Dermis blood vessel endothelial cell (primary cell): ENCODE measurements around the gene SIGLEC6. TPM values are rescaled to one million over a fixed set of nuclear protein-coding genes. Genes with fewer than 3 reads are reported as not detected.
A peak's percentile ranks its signal among the peaks of the same experiment; 100 is the strongest.

ENCODE experiments used
- DNase-seq: peaks from one replicate; pipeline ENCODE4 v3.0.0; 2010
- total RNA-seq: library from RNA; depleted of rRNA; stranded (reverse); fragments of >200 nt; gene quantifications from 2 replicates; pipeline ENCODE4 v1.2.3, GENCODE V29; 2014

Gene SIGLEC6
- total RNA-seq, 1 donor from 2014 or later = not detected

DNA sequence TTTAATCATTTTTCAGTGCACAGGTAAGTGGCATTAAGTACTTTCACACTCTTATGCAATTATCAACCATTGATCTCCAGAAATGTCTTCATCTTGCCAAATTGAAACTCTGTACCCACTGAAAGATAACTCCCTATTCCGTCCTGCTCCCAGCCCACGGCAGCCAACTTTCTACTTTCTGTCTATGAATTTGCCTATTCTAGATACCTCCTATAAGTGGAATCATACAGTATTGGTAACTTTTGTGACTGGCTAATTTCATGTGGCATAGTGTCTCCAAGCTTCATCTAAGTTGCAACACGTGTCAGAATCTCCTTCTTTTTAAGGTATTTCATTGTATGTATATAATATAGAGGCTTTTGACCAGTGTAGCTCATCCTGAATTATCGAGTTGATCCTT lies 58.9 kb downstream of the SIGLEC6 start:
- no peak for DNase-seq

- DNase-seq = peak; percentile 3
These were observed 59.9 kb downstream of the SIGLEC6 start for GRCh38 chr19:51471527-51471926.

GRCh38 chr19:51470966-51471365 lies 60.5 kb downstream of the SIGLEC6 start:
- no peak for DNase-seq

DNA sequence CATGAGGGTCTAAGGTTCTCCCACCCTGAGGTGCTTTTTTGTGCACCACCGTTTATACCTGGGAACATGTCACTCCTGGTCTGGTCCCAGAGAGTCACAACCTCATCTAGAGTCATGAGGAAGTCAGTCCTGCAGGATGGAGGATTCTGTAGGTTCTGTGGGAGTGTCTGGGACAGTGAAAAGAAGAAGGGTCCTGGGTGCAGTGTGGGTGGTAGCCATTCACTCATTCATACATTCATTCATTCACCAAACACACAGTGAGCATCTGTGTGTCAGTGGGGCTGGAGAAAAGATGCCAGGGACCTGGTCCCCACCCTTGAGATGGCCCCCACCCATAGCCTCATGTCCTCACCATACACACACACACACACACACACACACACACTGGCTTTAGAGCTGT lies 61.8 kb downstream of the SIGLEC6 start:
- DNase-seq = no peak

DNA sequence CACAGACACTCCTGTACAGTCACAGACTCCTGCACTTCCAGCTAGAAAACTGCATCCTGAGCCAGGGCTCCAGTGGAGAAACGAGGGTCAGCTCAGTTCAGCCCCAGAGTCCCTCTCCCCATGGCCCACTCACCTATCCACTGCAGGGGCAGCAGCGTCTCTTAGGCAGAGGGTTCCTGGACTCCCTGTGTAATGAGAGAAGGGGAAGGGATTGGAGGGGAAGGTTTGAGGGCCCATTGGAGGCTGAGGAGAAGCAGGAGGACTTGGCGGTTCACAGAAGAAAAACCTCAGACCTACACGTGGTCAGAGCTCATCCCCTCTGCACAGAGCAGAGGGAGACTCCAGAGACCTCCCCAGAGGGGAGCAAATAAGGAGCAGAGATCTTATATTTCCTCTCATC lies 62.3 kb downstream of the SIGLEC6 start:
- no peak for DNase-seq

GRCh38 chr19:51468545-51468920 lies 62.9 kb downstream of the SIGLEC6 start:
- no peak for DNase-seq

DNA sequence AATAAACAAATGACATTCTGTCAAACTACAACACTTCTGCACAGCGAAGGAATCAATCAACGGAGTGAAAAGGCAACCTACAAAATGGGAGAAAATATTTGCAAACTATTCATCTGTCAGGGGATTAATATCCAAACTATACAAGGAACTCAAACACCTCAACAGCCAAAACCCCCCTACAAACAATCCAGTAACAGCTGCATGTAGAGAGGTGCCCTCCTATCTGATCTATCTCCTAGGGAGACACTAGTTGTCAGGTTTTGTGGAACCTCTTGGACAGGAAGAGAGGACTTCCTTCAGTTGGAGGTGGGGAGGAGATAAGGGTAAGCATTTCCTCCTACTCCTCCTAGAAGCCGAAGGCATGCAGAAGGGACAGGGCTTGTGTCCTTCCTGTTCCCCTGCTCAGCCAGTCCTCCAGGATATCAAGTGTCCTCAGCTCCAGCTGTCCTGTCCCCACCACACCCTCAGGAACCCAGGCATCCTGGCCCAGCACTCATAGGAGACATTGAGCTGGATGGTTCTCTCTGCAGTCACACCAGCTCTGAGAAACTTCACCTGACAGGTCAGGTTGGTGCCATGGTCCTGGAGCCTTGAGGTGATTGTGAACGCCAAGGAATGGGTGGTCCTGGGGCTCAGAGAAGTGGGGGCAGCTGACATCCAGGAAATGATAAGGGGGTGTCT lies 63.5 kb downstream of the SIGLEC6 start:
- no peak for DNase-seq

Other genes with a start within 250 kb of the SIGLEC6 start
- gene IGLON5, start 220.0 kb downstream of the SIGLEC6 start, total RNA-seq = not detected in 2 replicates
- 0.09 and 0.17 TPM in 2 replicates for gene VSIG10L, start 189.5 kb downstream of the SIGLEC6 start, total RNA-seq
- gene ETFB, start 165.3 kb downstream of the SIGLEC6 start, total RNA-seq = 76.2 and 98.5 TPM in 2 replicates
- not detected in 2 replicates for gene CLDND2, start 162.7 kb downstream of the SIGLEC6 start, total RNA-seq
- gene NKG7, start 159.0 kb downstream of the SIGLEC6 start, total RNA-seq = not detected in 2 replicates
- gene LIM2, start 143.7 kb downstream of the SIGLEC6 start, total RNA-seq = not detected in 2 replicates
- not detected in 2 replicates for gene C19orf84, start 141.1 kb downstream of the SIGLEC6 start, total RNA-seq
- not detected in 2 replicates for gene SIGLEC10, start 114.0 kb downstream of the SIGLEC6 start, total RNA-seq
- gene SIGLEC8, start 73.2 kb downstream of the SIGLEC6 start, total RNA-seq = not detected in 2 replicates
- gene CEACAM18, start 53.1 kb downstream of the SIGLEC6 start, total RNA-seq = not detected in 2 replicates
- not detected in 2 replicates for gene SIGLEC12, start 29.9 kb downstream of the SIGLEC6 start, total RNA-seq
- gene ZNF175, start 39.6 kb upstream of the SIGLEC6 start, total RNA-seq = 4.3 and 8.3 TPM in 2 replicates
- gene SIGLEC5, start 98.7 kb upstream of the SIGLEC6 start, total RNA-seq = not detected in 2 replicates
- gene SIGLEC14, start 115.2 kb upstream of the SIGLEC6 start, total RNA-seq = not detected in 2 replicates
- gene SPACA6, start 161.7 kb upstream of the SIGLEC6 start, total RNA-seq = 3.5 and 12.9 TPM in 2 replicates
- 0.14 and 0.17 TPM in 2 replicates for gene HAS1, start 192.3 kb upstream of the SIGLEC6 start, total RNA-seq
- not detected in 2 replicates for gene FPR1, start 220.2 kb upstream of the SIGLEC6 start, total RNA-seq
- gene FPR2, start 229.5 kb upstream of the SIGLEC6 start, total RNA-seq = not detected in 2 replicates